GM20000 (cell line): Measurements from ENCODE around the gene ZNF532.

Source experiments
- DNase-seq: peaks from one replicate; pipeline ENCODE4 v3.0.0; 2012; ENCODE audit warnings: low spot score
- CTCF ChIP-seq: IDR thresholded peaks from 2 replicates; pipeline ENCODE4 v1.5.1; 2012; ENCODE audit warnings: mild to moderate bottlenecking, control low read depth; ENCODE audit errors: extremely low read depth, missing control alignments

The ZNF532 gene

GRCh38 chr18:59009846-59010245 is 145.2 kb downstream of the ZNF532 start:
- no peak for DNase-seq
- TF ChIP-seq CTCF: no peak

- no peak for DNase-seq
- no peak for TF ChIP-seq CTCF
Measured at GRCh38 chr18:59011289-59011688, 146.6 kb downstream of the ZNF532 start.

GRCh38 chr18:59011786-59012185 is 147.1 kb downstream of the ZNF532 start:
- no peak for DNase-seq
- no peak for TF ChIP-seq CTCF

- DNase-seq: no peak
- TF ChIP-seq CTCF: no peak
Measured at GRCh38 chr18:59012815-59013705, 148.4 kb downstream of the ZNF532 start.

- no peak for TF ChIP-seq CTCF
- DNase-seq: no peak
Measured at GRCh38 chr18:59013744-59014143, 149.1 kb downstream of the ZNF532 start.

- DNase-seq: no peak
- no peak for TF ChIP-seq CTCF
Measured at GRCh38 chr18:59015531-59016152, 151.0 kb downstream of the ZNF532 start.

DNA sequence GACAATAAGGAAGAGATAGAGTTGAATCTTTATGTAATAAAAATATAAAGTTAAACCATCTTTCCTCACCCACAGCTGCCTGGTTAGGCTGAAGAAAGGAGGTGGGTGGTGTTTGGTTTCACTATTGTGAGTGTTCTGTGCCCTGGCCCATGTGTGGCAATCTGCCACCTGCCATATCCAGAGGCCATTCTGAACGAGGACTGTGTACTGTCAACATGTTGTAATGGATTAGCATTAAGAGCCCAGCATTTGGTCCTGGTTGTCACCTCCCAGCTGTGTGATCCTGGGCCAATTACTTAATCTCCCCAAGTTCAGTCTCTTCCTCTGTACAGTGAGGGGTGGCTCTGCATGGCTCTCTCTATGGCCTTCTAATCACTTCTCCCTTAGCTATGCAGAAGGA is 156.8 kb downstream of the ZNF532 start:
- no peak for TF ChIP-seq CTCF
- no peak for DNase-seq
